ENCODE measurements around the gene BLTP1. TPM values are rescaled to one million over a fixed set of nuclear protein-coding genes. Genes with fewer than 3 reads are reported as not detected.
A peak's percentile ranks its signal among the peaks of the same experiment; 100 is the strongest.

BLTP1 gene
- total and polyA plus RNA-seq, 2 of the 13 experiments (the other 11 are each of a cell fraction or from before 2014, with no cell fraction given): 27.7 to 33.1 TPM

DNA sequence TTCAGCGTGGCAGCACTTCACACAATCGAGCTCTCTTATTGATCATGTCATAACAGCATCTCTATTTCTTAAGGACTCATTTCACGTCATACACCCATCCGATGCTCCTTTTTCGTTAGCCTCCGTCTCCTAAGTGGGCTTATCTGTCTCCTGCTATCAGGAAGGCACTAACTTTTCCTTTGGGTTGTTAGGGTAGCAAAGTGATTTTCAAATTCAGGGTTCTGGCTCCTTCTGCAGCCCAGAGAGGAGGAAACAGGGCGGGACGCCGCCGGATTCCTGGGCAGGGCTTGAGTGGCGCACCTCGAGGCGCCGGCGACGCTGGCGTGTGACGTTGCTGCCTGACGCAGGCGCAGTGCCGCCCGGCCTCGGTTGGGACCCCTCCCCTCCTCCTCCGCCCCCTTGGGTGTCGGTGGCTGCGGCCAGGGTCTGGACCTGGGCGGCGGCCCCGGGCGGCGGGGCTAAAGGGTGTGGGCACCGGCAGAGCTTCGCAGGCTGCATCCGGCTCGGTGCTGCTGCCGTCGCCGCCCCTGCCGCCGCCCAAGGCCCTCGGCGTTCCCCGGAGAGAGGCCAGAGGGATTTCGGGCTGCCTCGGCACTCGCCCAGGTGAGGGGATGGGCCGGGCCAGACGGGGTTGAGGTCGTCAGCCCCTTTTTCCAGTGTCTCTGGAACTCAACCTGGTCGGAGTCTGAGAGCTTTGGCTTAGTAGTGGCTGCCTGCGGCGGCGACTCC is at the start of gene BLTP1 (continued):
- TF ChIP-seq ZBTB7A (CRISPR knock-in tag; IDR thresholded peaks at IDR 0.05) (peak; percentile 78; the same call in 1 of the 2 replicates), BRCA1 (CRISPR knock-in tag; IDR thresholded peaks at IDR 0.05) (no peak), ZFP36L2 (CRISPR knock-in tag; IDR thresholded peaks at IDR 0.05) (no peak), HDAC1 (CRISPR knock-in tag; IDR thresholded peaks at IDR 0.05) (peak; percentile 70), EZH2 (conservative IDR thresholded peaks at IDR 0.05; ENCODE audit: low read depth, low read length) (no peak), ZNF501 (CRISPR knock-in tag; IDR thresholded peaks at IDR 0.05) (peak; percentile 89), ZNF335 (CRISPR knock-in tag; IDR thresholded peaks at IDR 0.05) (0 out of 2 replicates have a peak, but pooled peaks have one; percentile 1), ZNF331 (CRISPR knock-in tag; IDR thresholded peaks at IDR 0.05) (no peak; the same call in 1 of the 2 replicates), ZFP90 (CRISPR knock-in tag; IDR thresholded peaks at IDR 0.05; ENCODE audit: borderline replicate concordance) (no peak; the same call in 1 of the 2 replicates), ZNF33B (CRISPR knock-in tag; IDR thresholded peaks at IDR 0.05) (0 out of 2 replicates have a peak, but pooled peaks have one; percentile 32), ZNF83 (CRISPR knock-in tag; IDR thresholded peaks at IDR 0.05; ENCODE audit: borderline replicate concordance) (no peak), ZNF3 (CRISPR knock-in tag; IDR thresholded peaks at IDR 0.05) (no peak), TCF12 (IDR thresholded peaks at IDR 0.05) (no peak), TCF12 (CRISPR knock-in tag; IDR thresholded peaks at IDR 0.05) (0 out of 2 replicates have a peak, but pooled peaks have one; percentile 46), SETDB1 (CRISPR knock-in tag; IDR thresholded peaks at IDR 0.05; ENCODE audit: borderline replicate concordance) (no peak), SP5 (CRISPR knock-in tag; IDR thresholded peaks at IDR 0.05; ENCODE audit: borderline replicate concordance, low read depth) (peak; percentile 55; the same call in 1 of the 2 replicates), ZNF572 (CRISPR knock-in tag; IDR thresholded peaks at IDR 0.05) (no peak), ZNF138 (CRISPR knock-in tag; IDR thresholded peaks at IDR 0.05; ENCODE audit: low read depth) (no peak), ZNF234 (CRISPR knock-in tag; conservative IDR thresholded peaks at IDR 0.05) (no peak), CBX2 (IDR thresholded peaks at IDR 0.05; ENCODE audit: low read depth, low read length) (no peak), CBX2 (CRISPR knock-in tag; IDR thresholded peaks at IDR 0.05; ENCODE audit: low read depth) (no peak), ZBTB3 (CRISPR knock-in tag; IDR thresholded peaks at IDR 0.05; ENCODE audit: borderline replicate concordance, low read depth) (no peak), ZNF800 (CRISPR knock-in tag; IDR thresholded peaks at IDR 0.05) (no peak)
- TF ChIP-seq, protein P1, sequence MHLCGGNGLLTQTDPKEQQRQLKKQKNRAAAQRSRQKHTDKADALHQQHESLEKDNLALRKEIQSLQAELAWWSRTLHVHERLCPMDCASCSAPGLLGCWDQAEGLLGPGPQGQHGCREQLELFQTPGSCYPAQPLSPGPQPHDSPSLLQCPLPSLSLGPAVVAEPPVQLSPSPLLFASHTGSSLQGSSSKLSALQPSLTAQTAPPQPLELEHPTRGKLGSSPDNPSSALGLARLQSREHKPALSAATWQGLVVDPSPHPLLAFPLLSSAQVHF (CRISPR knock-in tag; IDR thresholded peaks at IDR 0.05): no peak
- TF ChIP-seq, protein P2, sequence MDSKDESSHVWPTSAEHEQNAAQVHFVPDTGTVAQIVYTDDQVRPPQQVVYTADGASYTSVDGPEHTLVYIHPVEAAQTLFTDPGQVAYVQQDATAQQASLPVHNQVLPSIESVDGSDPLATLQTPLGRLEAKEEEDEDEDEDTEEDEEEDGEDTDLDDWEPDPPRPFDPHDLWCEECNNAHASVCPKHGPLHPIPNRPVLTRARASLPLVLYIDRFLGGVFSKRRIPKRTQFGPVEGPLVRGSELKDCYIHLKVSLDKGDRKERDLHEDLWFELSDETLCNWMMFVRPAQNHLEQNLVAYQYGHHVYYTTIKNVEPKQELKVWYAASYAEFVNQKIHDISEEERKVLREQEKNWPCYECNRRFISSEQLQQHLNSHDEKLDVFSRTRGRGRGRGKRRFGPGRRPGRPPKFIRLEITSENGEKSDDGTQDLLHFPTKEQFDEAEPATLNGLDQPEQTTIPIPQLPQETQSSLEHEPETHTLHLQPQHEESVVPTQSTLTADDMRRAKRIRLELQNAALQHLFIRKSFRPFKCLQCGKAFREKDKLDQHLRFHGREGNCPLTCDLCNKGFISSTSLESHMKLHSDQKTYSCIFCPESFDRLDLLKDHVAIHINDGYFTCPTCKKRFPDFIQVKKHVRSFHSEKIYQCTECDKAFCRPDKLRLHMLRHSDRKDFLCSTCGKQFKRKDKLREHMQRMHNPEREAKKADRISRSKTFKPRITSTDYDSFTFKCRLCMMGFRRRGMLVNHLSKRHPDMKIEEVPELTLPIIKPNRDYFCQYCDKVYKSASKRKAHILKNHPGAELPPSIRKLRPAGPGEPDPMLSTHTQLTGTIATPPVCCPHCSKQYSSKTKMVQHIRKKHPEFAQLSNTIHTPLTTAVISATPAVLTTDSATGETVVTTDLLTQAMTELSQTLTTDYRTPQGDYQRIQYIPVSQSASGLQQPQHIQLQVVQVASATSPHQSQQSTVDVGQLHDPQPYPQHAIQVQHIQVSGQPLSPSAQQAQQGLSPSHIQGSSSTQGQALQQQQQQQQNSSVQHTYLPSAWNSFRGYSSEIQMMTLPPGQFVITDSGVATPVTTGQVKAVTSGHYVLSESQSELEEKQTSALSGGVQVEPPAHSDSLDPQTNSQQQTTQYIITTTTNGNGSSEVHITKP (CRISPR knock-in tag; IDR thresholded peaks at IDR 0.05; ENCODE audit: low read depth): no peak

All from HepG2 (cell line).